Stimulated activated CD8-positive, alpha-beta memory T cell treated with anti-CD3 and anti-CD28 coated beads, Interleukin-12 subunit alpha, Interleukin-12 subunit beta, amount 100 ng/mL, for 1 hour (primary cell): ENCODE data around the gene ZNF236.
"Not testable (repeated sequence)": the region's sequence is repeated elsewhere in the genome, so short reads cannot be mapped to it uniquely, and the experiment has no call there.

ENCODE experiments used
- DNase-seq: peaks from one replicate; pipeline ENCODE4 v3.0.0-alpha.2; 2020; ENCODE audit warnings: low read depth

ZNF236 gene

DNA sequence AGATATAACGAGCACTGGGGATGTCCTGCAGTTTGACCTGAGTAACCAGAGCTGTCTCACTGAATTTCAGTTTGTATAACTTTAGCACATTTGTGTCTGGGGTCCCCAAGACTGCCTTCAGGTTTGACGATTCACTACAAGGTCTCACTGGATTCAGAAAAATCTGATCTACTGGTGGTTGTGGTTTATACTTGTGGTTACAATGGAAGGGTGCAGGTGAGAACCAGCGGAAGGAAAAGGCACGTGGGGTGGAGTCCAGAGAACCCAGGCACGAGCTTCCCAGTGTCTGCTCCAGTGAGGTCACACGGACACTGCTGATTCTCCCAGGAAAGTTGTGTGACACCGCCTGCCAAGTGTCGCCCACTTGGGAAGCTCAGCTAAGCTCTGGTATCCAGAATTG lies 126.0 kb downstream of the ZNF236 start:
- no peak for DNase-seq

DNA sequence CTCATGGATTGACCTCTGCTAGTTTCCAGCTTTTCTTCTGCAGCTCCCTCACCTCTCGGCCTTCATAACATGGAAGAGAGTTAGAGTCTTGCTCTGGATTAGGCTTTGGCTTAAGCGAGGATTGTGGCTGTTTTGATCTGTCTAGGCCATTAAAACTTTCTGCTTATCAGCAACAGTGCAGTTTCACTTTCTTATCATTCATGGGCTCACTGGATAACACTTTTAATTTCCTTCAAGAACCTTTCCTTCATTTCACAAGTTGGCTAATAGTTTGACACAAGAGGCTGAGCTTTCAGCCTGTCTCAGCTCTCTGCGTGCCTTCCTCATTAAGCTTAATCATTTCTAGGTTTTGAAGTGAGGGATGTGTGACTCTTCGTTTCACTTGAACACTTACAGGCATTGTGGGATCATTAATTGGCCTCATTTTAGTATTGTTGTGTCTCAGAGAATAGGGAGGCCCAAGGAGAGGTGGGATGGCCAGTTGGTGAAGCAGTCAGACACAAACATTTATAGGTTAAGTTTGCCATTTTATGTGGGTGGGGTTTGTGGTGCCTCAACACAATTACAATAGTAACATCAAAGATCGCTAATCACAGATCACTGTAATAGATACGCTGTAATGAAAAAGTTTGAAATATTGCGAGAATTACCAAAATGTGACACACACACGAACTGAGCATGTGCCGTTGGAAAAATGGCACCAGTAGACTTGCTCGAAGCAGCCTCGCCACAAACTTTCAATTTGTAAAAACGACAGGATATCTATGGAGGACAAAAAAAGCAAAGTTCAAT lies 129.3 kb downstream of the ZNF236 start:
- no peak for DNase-seq

DNA sequence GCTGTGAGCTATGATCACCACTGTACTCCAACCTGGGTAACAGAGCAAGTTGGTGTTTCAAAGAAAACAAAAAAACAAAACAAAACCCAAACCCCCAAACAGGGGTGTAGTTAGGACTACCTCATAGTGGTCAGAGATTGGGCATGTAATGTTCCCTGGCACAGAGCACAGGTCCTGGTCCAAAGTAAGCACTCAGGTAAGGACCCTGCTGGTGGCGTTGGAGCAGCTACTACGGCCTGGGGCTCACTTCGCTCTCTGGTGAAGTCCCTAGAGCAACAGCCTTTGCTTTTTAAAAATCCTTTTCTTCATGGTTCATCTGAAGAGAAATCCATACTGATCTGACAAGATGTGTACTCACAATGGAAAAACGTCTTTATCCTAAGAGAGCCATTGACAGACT lies 130.4 kb downstream of the ZNF236 start:
- no peak for DNase-seq

- no peak for DNase-seq
These were observed 130.8 kb downstream of the ZNF236 start for GRCh38 chr18:76953156-76953555.

- no peak for DNase-seq
These were observed 131.4 kb downstream of the ZNF236 start for GRCh38 chr18:76953583-76954233.

DNA sequence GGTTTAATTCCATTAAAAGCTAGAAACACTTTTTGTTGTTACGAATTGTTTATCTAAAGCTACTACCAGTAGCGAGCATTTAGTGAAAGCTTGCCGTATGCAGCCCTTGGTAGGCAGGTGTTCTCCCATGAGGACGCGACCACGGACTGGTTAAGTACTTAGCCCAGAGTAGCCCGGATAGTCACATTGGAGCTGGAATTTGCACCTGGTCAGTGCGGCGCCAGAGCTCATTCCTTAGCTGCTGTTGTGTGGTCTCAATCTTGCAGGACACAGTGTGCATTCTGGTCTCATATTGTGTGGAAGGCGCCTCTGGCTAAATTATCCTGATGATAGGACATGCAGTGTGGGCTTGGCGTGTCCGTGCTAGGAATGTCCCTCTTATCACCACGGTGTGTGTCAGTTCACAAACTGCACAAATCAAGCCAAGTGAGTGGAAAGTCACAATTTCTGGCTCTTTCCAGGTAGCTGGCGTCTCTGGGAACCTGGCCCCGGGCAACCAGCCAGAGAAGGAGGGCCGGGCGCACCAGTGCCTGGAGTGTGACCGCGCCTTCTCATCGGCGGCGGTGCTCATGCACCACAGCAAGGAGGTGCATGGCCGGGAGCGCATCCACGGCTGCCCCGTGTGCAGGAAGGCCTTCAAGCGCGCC lies 133.3 kb downstream of the ZNF236 start:
- no peak for DNase-seq

DNA sequence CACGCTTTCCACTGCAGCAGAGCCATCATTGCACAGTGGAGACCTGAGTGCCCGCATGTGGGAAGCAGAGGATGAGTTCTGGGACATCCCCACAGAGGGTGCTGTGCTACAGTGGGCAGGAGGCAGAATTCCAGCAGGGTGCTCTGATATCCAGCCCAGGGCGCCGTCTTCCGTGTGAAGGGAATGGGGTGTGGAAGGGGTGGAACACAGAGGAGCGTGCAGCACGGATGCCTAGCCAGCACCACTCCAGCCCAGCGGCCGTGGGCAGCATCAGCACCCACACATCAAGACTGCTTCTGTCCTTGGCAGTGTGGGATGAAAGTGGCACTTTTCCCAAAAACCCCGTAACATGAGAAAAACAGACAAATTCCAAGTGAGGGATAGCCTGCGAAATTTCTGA lies 134.3 kb downstream of the ZNF236 start:
- no peak for DNase-seq

DNA sequence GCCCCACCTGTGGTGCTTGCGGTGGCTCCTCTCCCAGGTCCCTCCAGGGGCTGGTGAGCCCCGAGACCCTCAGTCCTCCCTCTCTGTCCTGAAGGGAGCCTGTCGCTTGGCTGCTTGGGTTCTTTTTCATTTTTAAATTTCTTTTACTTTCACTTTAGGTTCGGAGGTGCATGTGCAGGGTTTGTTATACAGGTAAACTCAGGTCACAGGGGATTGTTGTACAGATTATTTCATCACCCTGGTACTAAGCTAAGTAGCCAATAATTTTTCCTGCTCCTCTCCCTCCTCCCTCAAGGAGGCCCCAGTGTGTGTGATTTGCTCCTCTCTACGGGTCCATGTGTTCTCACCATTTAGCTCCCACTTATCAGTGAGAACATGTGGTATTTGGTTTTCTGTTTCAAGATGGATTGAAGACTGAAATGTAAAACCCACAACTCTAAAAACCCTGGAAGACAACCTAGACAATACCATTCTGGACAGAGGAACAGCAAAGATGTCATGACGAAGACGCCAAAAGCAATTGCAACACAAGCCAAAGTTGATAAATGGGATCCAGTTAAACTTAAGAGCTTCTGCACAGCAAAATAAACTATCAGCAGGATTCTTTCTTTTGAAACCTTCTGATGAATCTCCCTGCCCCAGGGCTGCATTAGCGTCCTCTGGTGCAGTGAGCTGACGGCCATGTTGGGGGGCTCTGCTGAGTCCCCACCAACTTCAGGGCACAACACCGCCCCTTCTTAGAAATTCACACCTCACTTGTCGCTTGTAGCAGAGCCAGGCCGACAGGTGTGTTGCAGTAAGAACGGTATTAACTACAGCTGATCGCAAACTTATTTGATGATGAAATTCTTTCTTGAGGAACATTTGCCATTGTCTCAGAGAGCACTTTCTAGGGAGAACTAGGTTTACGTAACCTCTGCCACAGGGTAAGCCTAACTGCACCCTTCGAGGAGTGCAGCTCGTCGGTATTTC lies 135.3 kb downstream of the ZNF236 start:
- no peak for DNase-seq

DNA sequence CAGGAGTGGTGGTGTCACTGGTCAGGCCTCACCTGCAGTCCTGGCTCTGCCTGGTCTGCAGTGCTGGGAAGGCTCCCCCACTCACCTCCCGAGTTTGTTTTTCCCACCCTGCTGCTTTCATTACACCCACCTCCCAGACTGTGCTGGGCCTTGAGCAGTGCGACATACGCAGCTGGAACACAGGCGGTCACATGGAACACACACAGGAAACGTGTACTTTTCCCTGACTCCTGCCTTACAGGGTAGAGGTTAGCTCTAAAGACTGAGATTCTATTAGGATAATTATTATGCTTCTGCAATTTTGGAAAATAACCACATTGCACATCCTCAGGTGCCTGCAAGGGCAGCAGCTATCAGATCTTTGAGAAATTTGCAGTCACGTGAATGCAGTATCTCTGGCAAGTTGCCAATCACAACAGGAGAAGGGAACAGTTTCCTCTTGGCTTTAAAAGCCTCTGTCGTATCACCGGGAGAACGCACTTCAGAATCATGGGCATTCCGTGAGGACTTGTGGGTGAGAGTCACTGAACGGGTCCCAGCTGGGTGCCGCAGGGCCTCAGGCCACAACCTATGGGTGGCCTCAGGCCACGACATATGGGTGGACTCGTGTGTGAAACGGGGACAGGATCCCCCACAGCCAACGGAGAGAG lies 136.5 kb downstream of the ZNF236 start:
- DNase-seq = no peak

DNA sequence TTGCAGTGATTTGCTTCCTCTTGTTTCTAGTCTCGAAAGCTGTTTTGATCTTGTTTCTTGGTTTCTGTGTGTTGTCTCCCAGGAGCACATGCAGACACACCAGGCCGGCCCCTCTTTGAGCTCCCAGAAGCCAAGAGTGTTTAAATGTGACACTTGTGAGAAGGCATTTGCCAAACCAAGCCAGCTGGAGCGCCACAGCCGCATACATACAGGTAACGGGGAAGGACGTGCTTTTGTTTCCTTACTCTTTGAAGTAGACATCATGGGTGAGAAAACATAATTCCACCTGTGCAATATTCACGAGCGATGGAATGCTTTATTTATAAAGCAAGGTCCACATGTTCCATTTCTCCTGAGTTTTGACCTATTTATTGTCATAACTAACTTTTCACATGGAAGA lies 137.2 kb downstream of the ZNF236 start:
- DNase-seq = no peak

GRCh38 chr18:76960528-76961035 lies 138.2 kb downstream of the ZNF236 start:
- DNase-seq = no peak

- DNase-seq = no peak
These were observed 140.5 kb downstream of the ZNF236 start for GRCh38 chr18:76962851-76963250.

- DNase-seq = no peak
These were observed 141.6 kb downstream of the ZNF236 start for GRCh38 chr18:76963936-76964335.

- not testable (repeated sequence) for DNase-seq
These were observed 143.3 kb downstream of the ZNF236 start for GRCh38 chr18:76965555-76966151.

GRCh38 chr18:76967299-76967698 lies 144.9 kb downstream of the ZNF236 start:
- not testable (repeated sequence) for DNase-seq

DNA sequence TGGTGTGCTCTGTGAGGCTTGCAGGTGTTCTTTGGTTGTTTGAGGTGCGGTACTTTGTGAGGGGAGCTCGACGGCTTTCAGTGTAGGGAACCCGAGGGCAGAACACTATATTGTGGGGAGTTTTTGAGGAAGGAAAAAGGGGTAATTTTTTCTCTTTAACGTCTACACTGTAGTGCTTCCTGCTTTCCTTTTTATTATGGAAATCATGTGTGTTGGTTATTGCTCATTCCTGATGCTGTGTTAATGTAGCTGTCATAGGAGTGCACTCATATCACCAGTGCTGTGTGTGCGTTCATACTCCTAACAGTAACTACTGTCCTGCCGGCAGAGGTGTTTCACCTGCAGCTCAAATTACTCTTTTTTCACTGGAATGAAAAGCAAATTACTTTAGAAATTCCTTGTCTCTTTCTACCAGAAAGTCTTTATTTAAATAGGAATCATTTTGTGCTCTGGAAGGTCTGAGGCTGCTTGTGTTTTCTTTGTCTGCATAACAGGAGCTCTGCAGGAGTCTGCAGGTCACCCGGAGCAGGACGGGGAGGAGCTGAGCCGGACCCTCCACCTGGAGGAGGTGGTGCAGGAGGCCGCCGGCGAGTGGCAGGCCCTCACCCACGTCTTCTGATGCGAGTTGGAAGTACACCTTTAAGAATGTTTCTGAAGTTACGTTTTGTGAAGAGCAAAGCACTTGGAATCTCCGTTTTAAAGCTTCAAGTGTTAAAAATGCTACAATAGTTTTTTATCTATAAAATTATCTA lies 145.5 kb downstream of the ZNF236 start:
- DNase-seq = no peak

DNA sequence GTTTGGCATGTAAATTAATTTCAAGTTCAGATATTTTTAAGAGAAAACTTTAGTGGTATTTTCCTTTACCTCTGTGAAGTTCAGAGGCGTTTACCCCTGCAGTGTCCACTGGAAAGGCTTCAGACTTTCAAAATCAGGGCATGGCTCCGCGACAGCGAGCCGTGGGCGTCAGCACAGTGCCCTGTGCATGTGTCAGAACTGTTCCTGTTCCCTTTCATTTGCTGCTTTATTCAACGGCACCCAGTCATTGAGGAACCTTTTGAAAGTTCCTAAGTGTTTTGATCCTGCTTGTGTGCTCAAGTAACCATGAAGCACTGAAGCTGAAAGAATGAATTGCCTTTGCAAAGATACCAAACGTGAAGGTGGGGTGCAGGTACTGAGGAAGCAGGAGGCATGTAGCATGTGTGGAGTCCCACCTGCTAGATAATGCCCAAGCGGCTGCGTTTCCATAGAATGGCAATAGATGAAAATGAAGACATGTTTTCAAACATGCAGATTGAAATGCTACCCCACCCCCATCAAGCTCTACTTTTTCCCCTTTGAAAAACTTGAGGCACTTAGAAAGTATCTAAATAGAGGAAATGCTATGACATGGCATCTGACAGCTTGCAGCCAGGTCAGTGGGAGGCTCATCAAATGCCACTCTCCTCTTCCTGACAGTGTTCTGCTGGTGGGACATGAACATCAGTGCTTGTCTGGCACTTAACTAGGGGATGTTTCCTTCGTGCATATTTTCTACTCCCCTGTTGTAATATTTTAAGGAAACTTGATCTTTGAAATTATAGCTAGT lies 148.6 kb downstream of the ZNF236 start:
- DNase-seq = no peak

- no peak for DNase-seq
These were observed 149.9 kb downstream of the ZNF236 start for GRCh38 chr18:76972241-76972640.

DNA sequence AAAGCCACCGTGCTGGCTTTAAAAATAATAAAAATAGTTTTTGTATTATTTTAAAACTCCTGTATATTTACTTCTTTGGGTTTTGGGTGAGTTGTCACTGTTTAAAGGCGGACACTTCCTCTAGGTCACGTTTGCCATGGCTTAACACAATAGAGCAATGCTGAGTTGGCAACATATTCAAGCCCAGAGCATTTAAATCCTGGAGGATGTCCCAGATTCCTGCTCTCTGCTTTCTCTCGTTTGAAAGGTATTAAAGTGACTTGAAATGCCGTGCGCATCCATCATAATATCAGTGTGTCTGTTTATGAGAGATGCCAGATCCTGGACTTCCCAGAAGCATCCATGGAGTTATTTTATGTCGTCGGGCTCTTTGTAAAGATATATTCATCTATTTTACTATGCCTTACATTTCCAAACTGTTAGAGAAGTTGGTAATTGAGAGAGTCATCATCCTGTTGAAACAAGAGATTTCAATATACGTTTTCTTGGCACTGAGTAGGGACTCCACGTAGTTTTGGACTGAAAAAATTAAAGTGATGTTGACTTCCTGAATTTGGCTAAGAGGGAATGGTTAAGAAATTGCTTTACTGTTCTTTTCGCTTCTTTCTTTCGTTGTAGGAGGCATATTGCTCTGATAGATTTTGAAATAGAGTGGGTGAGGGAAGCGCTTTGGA lies 150.6 kb downstream of the ZNF236 start:
- no peak for DNase-seq
